Uterus (tissue), 2 donors: ENCODE data around the gene ZNF784.
"Not testable (repeated sequence)": the region's sequence is repeated elsewhere in the genome, so short reads cannot be mapped to it uniquely, and the experiment has no call there.

ENCODE experiments used
- CTCF ChIP-seq, 4 experiments: fragments of 200-600 bp in 2 of 4; fragments of 450-650 bp in 2 of 4; sonication (generic) in 2 of 4; IDR thresholded peaks; one replicate each; pipeline ENCODE4 v1.5.1; 2016 to 2019; ENCODE audit warnings: antibody characterized with exemption in 4 of 4, mild to moderate bottlenecking in 2 of 4, moderate library complexity in 1 of 4
- POLR2A ChIP-seq, 2 donors: fragments of 450-650 bp; IDR thresholded peaks; one replicate each; pipeline ENCODE4 v1.6.1; 2016; ENCODE audit warnings: antibody characterized with exemption in 2 of 2, mild to moderate bottlenecking in 1 of 2, moderate library complexity in 1 of 2

GRCh38 chr19:55582284-55582683 lies 42.1 kb downstream of the ZNF784 start:
- not testable (repeated sequence) for TF ChIP-seq POLR2A, CTCF (IDR thresholded peaks at IDR 0.05)
